Iris pigment epithelial cell (primary cell): ENCODE measurements around the gene ODAD2.
"Not testable (repeated sequence)": the region's sequence is repeated elsewhere in the genome, so short reads cannot be mapped to it uniquely, and the experiment has no call there.

Experiments
- DNase-seq: peaks from one replicate; pipeline ENCODE4 v3.0.0-alpha.2; 2011; ENCODE audit warnings: low read depth

ODAD2 gene

DNA sequence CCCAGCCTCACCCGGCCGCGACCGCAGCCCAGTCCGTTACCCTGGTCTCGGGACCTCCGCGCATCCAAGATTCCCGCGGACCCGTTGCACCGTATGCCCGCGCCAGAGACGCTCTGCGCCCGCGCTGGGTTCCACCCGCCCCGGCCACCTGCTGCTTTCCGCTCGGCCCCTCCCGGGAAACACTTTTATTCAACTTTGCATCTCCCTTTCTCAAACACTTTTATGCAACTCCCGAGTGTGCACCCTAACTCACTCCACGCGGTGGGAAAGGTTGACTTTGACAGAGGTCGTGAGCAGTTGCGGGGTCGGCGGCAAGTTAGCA lies at the start of gene ODAD2:
ODAD2 (minus strand) TSS at position 126 of the 322 bp plus-strand sequence. CDS start 3,937 bp downstream, outside the sequence.
- DNase-seq = no peak

DNA sequence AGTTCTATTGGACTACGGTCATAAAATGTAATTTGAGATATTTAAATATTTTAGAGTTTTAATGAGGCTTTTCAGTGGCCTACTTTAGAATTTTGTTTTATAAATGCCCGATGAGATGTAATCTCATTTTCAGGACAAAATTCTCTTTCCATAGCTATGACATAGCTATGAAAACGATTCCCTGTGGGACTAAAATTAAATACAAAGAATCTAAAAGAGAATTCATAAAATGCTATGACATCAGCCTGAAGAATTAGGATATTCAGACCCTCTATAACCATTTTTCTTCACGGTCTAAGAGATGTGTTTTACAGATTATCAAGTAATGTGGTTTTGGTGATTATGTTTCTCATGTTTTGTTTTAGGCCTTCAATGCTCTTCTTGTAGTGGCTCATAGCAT lies 48.2 kb upstream of the ODAD2 start:
- no peak for DNase-seq

DNA sequence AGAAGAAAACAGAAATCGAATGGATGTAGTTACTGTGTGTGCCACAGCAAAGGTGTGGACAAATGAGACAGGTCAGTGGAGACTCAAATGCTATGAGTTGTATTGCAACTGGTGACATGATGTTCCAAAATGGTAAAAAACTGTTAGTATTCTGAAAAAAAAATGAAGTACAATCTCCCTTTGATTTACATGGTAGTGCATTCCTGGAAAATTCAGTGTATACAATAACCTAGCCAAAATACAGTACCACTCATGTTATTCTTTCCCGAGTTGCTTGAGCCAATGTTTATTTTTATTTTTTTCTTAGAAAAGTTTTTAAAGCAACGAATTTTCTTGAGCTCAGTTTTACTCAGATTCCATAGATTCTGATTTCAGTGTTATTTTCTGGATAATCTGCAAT lies 47.7 kb upstream of the ODAD2 start:
- no peak for DNase-seq

DNA sequence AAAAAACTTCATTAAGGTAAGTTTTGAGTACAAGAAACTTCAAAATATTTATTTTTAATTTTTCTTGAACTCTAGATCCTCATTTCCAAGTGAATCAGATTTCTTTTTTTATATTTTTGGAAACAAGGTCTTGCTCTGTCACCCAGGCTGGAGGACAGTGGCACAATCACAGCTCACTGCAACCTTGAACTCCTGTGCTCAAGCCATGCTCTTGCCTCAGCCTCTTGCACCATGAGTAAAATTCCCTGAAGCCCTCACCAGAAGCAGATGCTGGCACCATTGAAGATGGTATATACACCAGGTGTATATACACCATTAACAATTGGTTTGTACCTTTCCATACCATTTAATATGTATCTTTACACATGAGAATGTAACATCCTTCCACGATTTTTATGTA lies 45.1 kb upstream of the ODAD2 start:
- DNase-seq = no peak

GRCh38 chr10:28036587-28036986 lies 37.7 kb upstream of the ODAD2 start:
- peak; percentile 75 for DNase-seq

DNA sequence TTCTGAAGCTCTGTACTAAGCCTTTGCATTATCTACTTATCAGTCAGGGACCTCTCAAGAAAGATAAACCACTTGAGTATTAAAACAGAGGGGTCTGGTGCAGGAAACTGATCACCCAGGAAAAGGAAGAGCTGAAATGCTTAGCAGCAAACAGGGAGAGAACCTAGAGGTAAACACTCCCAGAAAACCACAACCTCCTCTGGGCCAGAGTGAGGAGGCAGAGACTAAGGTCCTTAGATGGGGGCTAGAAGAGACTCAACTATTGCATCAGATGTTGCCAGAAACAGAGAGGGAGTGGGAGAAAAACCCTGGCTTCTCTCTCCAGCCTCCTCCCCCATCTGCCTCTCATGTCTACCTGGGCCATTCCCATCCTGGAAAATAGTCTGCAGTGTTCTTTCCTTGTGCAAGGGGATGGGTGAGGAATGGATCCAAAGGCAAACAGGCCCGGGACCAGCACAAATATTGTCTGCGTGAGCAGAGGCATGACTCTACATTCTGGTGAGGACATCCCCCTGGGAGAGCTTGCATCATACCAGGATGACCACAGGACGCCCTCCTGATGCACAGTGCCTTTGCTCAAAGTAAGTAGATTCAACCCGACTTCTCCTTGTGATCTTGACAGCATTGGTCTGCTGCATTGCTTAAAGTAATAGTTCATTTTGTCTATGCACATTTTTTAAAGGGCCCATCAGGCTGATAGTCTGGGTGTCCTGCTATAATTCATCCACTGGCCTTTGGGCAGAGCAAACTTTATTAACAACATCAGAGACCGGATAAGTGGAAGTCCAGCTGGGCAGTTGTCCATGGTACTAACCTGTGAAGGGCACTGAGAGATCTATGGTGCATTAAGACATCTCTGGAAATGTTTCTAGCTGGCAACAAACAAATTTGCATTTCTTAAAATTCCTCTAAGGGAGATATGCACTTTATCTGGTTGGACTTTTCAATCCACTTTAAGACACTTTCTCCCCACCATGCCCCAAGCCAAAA lies 22.4 kb upstream of the ODAD2 start:
- no peak for DNase-seq

GRCh38 chr10:28020080-28020860 lies 21.4 kb upstream of the ODAD2 start:
- no peak for DNase-seq

DNA sequence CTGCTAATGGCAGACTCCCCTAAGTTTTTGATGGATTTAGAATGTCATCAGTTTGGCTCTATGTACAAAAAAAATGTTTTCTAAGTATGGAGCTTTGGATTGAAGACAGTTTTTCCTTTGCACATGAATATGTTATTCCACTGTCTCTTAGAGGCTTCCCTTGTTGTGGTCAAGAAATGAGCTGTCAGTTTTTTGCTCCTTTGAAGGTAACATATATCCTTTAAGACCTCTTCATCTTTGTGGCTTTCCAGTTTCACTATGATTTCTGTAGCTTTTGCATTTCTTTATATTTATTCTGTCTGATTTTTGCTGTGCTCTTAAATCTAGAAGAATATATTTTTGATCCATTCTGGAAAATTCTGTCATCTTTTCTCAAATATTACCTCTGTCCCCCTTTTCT lies 15.8 kb upstream of the ODAD2 start:
- no peak for DNase-seq

- no peak for DNase-seq
These were observed 14.2 kb upstream of the ODAD2 start for GRCh38 chr10:28012990-28013515.

GRCh38 chr10:28010821-28011220 lies 11.9 kb upstream of the ODAD2 start:
- DNase-seq = no peak

DNA sequence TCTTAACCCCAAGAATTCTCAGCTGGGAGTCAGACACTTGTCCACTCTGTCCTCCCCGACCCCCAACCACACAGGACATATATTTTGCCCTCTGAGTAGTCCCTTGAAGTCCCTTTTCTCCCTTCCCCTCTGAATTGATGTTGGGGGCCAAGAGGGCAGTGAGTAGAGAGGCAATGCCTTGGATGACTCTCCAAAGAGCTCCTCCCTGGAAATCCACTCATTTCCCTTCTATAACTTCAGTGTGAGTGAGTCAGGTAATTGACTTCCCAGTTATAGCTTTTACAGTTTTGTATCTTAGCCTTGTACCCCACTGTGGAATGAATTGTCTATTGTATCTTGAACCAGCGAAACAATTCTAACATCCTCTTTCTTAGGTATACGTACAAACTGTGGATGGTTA lies 9.2 kb upstream of the ODAD2 start:
- no peak for DNase-seq

DNA sequence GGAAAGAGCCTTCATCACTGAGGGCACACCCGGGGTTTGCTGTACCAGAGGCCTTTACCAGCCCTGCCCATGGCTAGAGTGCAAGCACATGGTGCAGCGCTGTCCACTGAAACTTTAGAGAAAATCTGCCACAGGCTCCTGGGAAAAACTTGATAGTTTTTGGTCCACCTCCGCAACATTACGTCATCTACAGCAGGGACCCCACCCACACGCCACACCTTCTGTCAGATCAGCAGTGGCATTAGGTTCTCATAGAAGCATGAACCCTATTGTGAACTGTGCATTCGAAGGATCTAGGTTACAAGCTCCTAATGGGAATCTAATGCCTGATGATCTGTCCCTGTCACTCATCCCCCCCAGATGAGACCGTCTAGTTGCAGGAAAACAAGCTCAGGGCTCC lies 2.5 kb upstream of the ODAD2 start:
- DNase-seq = no peak

GRCh38 chr10:27998178-27998953 lies 513 bp downstream of the ODAD2 start:
- DNase-seq = peak; percentile 20

GRCh38 chr10:27997865-27998177 lies 1.1 kb downstream of the ODAD2 start:
- DNase-seq = no peak

GRCh38 chr10:27995311-27995710 lies 3.6 kb downstream of the ODAD2 start:
- DNase-seq = no peak

- DNase-seq = not testable (repeated sequence)
These were observed 9.5 kb downstream of the ODAD2 start for GRCh38 chr10:27989357-27989756.

- DNase-seq = no peak
These were observed 12.1 kb downstream of the ODAD2 start for GRCh38 chr10:27986821-27987220.

DNA sequence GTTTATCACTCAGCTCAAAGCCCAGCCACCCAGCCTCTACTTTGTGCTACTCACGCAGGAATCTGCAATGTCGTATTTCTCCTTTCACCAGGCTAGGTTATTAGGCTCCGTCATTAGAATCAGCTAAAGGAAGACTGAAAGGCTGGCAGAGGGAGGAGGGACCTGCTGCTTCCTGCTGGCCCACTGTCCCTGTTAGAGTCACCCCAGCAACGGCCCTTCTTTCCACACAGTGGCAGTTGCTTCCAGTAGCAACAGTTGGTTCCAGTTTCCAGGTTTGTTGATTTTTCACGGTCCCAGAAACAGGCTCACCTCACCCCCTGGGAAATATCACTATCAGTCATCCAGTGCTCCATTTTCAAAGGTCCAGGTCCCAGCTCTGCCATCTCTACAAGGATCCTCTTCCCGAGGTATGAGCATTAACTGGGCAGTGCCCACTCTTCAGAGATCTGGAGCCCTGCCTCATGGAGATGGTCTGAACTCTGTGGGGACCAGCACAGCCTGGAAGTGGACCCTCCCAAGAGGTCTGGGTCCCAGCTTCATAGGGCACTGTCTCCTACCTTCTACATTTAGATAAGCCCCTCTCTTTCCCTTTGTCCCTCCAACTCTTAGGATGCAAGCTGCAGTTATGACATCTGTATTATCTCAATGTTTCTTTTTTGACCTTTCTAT lies 15.9 kb downstream of the ODAD2 start:
- no peak for DNase-seq

DNA sequence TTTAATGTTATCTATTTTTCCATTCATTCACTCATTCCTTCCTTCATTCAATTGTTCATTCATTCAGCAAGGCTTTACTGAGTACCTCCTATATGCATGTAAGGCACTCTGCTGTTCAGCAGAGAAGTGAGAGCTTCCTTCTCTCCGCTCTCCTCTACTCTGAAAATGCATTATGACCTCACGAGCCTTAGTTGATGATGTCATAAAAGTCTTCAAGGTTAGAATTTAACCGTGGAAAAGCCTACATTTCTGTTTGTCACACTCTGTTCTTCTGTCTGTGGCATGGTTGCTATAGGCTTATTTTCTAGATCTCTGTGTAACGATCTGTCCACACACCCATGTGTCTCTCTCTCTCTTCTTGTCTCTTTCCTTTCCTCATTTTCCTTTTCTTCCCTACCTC lies 17.1 kb downstream of the ODAD2 start:
- no peak for DNase-seq

DNA sequence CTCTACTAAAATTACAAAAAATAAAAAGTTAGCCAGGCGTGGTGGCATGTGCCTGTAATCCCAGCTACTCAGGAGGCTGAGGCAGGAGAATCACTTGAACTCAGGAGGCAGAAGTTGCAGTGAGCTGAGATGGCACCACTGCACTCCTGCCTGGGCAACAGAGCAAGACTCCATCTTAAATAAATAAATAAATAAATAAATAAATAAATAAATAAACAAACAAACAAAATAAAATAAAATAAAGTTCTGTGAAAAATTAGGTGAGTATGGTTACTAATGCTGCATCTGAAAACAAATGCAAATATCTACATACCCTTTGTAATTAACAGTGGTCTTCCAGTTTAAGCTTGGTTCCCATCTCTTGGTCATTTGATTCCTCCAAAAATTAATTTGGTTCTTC lies 28.1 kb downstream of the ODAD2 start:
- DNase-seq = not testable (repeated sequence)

GRCh38 chr10:27969931-27970330 lies 28.9 kb downstream of the ODAD2 start:
- DNase-seq = not testable (repeated sequence)
